Measurements from ENCODE around the gene C3orf20. TPM values are rescaled to one million over a fixed set of nuclear protein-coding genes. Genes with fewer than 3 reads are reported as not detected.
"Not testable (repeated sequence)": the region's sequence is repeated elsewhere in the genome, so short reads cannot be mapped to it uniquely, and the experiment has no call there.

The C3orf20 gene
- total RNA-seq, 1 donor from 2014 or later: under 0.01 TPM

- no peak for DNase-seq (ENCODE audit: low read depth in 2 of 2)
These were observed 121.1 kb downstream of the C3orf20 start for GRCh38 chr3:14795996-14796395.

DNA sequence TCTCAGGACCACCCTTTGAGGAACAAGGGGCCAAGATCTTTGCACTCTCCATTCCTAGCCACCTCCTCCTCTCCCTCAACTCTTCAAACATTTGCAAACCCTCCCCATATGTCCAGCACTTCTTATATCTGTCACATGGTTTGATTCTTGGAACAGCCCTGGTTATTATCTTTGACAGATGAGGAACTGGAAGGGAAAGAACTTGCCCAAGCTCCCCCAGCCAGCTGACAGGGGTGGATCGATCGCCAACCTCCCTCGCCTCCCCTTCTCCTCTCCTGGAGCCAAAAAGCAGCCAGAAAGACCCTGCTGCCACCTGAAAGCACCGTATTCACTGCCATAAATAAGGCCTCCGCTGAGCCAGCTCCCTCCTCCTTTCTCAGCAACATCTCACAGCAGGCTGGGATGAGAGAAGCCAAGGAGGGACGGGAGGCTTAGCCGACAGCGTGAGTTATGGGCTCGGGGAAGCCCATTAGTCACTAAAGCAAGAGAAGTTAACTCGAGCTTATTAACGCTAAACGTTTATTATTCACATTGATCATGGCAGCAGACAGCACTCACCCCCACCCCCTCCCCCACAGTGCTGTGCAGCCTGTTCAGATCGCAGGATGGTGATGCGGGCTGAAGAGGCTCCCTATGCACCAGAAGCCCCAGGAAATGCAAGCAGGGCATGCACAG lies 121.6 kb downstream of the C3orf20 start:
- no peak for DNase-seq (ENCODE audit: low read depth in 2 of 2)

- no peak for DNase-seq (ENCODE audit: low read depth in 2 of 2)
These were observed 122.8 kb downstream of the C3orf20 start for GRCh38 chr3:14797731-14798130.

- no peak for DNase-seq (ENCODE audit: low read depth in 2 of 2)
These were observed 123.3 kb downstream of the C3orf20 start for GRCh38 chr3:14798231-14798630.

DNA sequence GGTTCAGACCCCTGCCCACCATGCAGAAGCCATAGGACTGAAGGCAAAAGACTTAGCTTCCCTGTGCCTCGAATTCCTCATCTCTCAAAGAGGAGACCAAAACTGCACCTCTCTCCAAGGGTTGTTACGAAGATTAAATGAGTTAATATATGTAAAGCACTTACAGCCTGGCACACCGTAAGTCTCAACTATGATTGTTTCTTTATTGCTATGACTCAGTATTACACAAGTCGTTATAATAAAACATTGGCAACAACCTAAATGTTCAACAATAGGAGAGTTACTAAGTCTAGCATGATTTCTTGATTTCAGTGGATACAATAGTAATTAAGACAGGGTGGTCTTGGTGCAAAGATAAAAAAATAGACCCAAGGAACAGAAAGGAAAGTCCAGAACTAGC lies 124.2 kb downstream of the C3orf20 start:
- peak in 1 of 2 donors; percentile 48 for DNase-seq (ENCODE audit: low read depth in 2 of 2)

DNA sequence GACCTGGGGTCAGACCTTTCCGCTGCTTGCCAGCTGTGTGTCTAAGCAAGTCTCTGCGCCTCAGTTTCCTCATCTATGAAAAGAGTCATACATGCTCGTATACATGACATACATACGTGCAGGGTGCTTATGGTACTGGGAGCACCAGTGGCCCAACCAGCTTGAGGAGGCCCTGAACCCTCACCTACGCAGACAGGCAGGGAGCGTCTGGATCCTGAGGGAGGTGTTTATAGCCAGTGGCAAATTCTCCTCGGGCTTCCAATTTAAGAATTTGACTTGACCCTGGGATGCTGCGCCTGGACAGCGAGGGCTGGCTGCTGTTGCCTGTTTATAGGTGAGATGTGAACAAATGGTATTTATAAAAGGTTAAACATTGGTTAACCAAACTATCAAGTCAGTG lies 126.1 kb downstream of the C3orf20 start:
- DNase-seq (ENCODE audit: low read depth in 2 of 2): no peak

GRCh38 chr3:14801668-14802380 lies 126.9 kb downstream of the C3orf20 start:
- DNase-seq (ENCODE audit: low read depth in 2 of 2): no peak

DNA sequence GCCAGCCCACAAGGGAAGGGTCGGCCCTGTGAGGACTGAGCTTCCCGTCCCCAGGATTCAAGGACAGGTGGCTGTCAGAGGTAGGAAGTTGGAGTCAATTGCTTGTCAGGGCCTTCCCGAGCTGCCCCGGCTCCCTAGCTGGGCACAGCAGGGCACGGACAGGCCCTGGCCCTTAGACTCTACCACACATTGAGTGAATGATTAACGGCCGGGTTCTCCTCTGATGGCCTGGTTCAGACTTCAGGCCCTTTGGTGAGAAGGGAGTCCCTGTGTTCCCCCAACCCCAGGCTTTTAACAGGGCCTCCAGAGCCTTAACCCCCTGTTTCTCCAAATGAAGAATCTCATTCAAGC lies 127.4 kb downstream of the C3orf20 start:
- DNase-seq (ENCODE audit: low read depth in 2 of 2): no peak

- DNase-seq (ENCODE audit: low read depth in 2 of 2): peak; percentile 89 to 91
These were observed 128.4 kb downstream of the C3orf20 start for GRCh38 chr3:14803101-14803980.

GRCh38 chr3:14803981-14804834 lies 129.3 kb downstream of the C3orf20 start:
- DNase-seq (ENCODE audit: low read depth in 2 of 2): peak; percentile 92 to 96

- peak; percentile 47 to 55 for DNase-seq (ENCODE audit: low read depth in 2 of 2)
These were observed 130.2 kb downstream of the C3orf20 start for GRCh38 chr3:14804835-14805780.

GRCh38 chr3:14805961-14806537 lies 131.1 kb downstream of the C3orf20 start:
- no peak for DNase-seq (ENCODE audit: low read depth in 2 of 2)

- DNase-seq (ENCODE audit: low read depth in 2 of 2): peak; percentile 82 to 95
These were observed 131.8 kb downstream of the C3orf20 start for GRCh38 chr3:14806641-14807263.

GRCh38 chr3:14808025-14808424 lies 133.1 kb downstream of the C3orf20 start:
- no peak for DNase-seq (ENCODE audit: low read depth in 2 of 2)

DNA sequence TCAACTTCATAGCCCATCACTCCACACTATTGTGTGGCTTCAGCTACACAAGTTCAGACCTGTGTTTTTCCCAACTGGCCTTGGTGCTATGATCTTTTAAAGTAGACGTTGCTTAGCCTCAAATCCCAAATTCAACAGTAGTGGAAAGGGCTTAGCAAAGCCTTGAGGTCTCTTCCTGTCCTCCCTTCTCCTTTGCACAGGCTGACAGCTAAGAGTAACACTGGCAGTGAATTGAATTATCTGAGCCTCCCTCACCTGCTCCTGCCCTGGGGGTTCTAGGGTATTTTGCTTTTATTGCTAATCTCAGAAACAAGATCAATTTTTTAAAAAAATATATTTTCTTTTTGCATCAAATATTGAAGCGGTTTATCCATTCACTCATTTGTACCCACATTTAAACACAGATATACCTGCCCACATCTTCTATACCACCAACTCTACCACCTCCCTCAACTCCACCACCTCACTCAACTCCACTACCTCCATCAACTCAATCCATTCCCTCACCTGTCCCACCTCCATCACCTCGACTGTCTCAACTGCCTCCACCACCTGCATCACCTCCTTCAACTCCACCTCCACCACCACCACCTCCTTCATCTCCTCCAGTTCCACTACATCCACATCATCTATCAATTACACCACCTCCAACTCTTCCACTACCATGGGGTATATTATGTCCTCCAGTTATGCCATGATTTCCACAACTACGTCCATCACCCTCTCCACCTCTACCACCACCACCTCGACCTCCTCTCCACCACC lies 133.7 kb downstream of the C3orf20 start:
- no peak for DNase-seq (ENCODE audit: low read depth in 2 of 2)

DNA sequence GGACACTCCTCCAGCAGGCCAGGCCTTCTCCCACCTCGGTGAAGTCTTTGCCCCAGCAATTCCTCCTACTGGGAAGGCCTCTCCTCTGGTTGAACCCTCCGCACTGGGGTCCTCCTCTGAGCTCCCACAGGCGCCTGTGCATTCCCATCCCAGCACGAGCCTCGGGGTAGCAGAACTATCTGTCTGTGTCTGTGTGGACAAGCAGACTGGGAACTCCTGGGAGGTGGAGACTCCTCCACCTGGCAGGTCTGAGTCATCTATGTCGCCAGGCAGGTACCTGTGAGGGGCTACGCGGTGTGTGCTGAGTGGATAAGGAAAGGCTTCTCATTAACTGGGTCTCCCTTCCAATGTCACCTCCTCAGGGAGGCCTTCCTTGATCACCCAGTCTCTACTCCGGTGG lies 134.7 kb downstream of the C3orf20 start:
- DNase-seq (ENCODE audit: low read depth in 2 of 2): not testable (repeated sequence)

- peak; percentile 74 to 88 for DNase-seq (ENCODE audit: low read depth in 2 of 2)
These were observed 135.3 kb downstream of the C3orf20 start for GRCh38 chr3:14810070-14810791.

Measured in lung microvascular endothelial cell (primary cell).